ENCODE results near the gene CEP68.
"Not testable (repeated sequence)": the region's sequence is repeated elsewhere in the genome, so short reads cannot be mapped to it uniquely, and the experiment has no call there.

Gene CEP68, protein sequence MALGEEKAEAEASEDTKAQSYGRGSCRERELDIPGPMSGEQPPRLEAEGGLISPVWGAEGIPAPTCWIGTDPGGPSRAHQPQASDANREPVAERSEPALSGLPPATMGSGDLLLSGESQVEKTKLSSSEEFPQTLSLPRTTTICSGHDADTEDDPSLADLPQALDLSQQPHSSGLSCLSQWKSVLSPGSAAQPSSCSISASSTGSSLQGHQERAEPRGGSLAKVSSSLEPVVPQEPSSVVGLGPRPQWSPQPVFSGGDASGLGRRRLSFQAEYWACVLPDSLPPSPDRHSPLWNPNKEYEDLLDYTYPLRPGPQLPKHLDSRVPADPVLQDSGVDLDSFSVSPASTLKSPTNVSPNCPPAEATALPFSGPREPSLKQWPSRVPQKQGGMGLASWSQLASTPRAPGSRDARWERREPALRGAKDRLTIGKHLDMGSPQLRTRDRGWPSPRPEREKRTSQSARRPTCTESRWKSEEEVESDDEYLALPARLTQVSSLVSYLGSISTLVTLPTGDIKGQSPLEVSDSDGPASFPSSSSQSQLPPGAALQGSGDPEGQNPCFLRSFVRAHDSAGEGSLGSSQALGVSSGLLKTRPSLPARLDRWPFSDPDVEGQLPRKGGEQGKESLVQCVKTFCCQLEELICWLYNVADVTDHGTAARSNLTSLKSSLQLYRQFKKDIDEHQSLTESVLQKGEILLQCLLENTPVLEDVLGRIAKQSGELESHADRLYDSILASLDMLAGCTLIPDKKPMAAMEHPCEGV

DNA sequence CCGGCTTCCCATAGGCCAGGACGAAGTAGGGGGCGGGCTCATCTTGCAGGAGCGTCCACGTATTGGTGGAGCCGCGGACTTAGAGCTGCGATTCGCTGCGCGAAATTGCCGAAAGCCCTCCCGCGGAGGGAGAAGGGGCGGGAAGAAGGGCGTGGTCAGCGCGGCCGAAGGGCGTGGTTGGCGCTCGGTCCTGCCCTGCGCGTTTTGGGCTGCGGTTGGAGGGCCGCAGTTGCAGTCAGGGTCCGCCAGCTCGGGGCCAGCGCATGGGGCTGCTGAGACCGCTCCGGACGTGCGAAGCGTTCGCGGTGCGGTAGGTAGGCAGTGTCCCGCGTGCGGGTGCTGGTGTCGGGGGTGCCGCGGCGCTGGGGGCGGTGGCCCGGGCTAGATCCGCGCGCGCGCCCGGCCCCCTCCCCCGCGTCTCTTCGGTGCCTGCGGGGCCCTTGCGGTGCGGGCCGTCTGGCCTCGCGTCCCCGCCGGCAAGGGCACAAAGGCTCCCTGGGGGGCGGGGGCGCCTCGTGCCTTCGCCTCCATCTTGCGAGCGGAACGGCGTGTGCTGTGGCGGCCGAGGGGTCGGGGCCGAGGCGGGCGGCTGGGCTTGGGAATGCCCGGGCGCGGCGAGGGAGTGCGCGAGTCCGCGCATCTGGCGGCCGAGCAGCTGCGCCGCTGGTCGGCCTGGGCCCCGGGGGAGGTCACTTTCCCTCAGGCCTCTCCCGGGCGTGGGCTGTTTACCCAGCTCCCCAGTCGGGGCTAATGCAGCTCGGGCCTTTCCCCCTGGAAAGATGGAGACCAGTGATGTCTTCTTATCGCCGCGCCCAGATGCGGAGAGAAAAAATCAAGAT is at the start of gene CEP68:
Gene CEP68 (plus strand): TSS at position 202 of the 839 bp plus-strand sequence. CDS start 13,029 bp downstream, outside the sequence.
- DNase-seq = peak; percentile 90

- DNase-seq = no peak
Measured at GRCh38 chr2:65013776-65014175, 42.4 kb upstream of the CEP68 start.

DNA sequence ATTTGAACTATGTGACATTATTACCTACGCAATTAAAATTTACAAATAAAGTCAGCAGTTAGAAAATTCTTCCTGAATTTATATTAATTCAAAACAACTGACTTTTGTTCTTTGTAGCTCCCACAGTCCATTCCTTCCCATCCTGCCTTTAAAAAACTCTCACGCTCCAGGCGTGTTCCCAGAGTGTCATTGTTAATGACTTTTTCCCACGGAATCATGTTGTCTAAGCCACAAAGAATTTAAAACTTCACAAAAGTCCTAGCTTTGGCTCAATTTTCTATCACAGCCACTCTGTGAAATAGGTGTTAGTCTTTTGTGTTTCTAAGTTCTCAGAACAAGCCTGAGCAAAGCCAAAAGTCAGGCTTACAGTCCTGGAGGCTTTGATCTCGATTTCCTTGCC is 40.5 kb upstream of the CEP68 start:
- DNase-seq = no peak

DNA sequence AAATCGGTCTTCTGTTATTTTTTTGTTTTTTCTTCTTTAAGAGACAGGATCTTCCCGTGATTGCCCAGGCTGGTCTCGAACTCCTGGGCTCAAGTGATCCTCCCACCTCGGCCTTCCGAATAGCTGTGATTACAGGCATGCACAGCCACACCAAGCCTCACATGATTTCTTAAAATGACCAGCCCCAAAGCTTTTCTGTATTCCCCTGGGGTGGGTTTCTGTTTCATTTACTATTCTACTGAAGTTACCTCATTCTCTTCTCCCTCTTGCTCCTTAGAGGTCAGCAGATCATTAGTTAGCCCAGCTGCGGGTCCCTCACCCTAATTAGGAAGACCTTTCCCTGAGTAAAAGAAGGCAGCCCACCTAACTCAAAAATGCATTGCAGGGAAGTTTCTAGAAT is 39.4 kb upstream of the CEP68 start:
- no peak for DNase-seq

DNA sequence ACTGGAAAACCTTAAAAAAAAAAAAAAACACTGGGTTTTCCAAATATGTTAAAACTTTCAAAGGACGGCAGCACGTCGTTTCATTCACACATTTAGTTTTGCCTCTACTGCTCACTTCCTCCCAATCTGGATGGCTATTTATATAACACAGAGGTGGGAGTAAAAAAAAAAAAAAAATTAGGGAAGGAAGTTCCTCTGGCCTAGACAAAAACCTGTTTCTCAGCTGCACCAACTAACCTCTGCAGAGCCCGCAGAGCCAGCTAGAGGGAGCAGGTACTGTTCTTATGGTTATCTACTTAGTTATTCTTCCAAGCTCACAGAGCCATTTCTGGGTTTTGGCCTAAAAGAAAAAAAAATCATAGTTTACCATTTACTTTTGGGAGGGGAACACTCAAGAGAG is 38.9 kb upstream of the CEP68 start:
- no peak for DNase-seq

- DNase-seq = no peak
Measured at GRCh38 chr2:65018141-65018582, 38.1 kb upstream of the CEP68 start.

- no peak for DNase-seq
Measured at GRCh38 chr2:65019010-65019409, 37.2 kb upstream of the CEP68 start.

DNA sequence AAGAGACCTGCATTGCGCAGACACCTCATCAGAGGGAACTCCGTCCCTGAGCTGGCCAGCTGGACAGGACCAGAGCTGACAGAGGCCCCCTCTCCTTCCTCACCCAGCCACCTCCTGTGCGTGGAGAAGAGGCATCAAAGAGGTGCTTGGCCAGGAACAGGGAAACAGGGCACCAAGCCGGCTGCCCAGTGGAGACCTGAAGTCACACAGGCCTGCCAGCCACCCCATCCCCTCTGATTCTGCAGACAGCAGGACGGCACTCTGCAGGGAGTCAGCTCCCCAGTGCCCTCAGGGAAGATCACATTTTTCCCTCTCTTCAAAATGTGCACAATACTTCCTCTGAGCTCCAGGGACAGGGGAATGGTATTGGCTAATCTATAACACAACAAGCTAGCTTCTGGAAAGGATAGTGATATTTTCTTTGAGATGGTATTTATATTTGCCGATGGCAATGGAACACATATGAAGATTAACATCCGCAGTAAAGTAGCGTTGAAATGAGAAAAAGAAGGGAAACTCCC is 36.5 kb upstream of the CEP68 start:
- no peak for DNase-seq

DNA sequence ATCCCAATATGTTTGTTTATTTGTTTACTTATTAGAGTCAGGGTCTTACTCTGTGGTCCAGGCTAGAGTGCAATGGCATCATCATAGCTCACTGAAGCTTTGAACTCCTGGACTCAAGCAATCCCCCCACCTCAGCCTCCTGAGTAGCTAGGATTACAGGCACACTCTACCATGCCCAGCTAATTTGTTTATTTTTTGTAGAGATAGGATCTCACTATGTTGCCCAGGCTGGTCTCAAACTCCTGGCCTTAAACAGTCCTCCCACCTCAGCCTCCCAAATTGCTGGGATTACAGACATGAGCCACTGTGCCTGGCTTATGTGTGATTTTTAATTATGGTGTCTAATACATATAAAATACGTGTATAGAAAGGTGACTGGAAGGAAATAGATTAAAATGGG is 36.0 kb upstream of the CEP68 start:
- DNase-seq = not testable (repeated sequence)

GRCh38 chr2:65020943-65021528 is 35.2 kb upstream of the CEP68 start:
- no peak for DNase-seq

- no peak for DNase-seq
Measured at GRCh38 chr2:65021709-65022108, 34.5 kb upstream of the CEP68 start.

DNA sequence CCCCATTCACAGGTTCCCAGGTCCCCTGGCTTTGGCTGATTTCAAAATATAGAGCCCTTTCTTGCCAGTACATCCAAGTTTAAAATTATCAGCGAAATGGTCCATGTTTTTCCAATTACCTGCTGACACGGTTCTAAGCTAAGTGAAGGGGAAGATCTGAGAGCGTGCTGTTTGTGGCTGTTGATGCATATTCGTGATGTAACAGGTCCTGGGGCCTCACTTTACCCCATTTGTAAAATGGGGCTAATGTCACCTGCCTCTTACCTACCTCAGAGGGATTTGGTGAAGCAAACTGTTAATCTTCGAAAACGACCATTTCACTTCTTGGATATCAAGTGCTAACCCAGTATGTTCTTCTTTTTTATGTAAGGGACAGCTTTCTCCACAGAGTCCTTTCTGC is 34.0 kb upstream of the CEP68 start:
- no peak for DNase-seq

DNA sequence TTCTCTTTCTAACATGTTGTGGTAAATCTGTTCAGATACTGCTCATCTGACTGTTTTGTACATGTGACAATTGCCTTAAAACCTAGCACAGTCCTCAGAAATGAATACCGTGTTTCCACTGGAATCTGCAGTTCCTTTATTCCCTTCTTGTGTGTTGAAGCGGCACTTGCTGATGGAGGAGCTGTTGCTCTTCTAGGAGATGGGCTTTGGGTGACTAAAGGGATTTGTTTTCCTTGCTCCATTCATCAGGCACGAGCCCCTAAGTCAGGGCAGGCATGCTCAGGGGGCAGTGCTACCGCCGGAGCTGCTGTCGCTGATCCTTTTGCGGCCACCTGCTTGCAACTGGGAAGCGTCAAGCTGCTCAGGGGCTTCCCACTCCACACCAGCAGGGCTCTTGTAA is 32.5 kb upstream of the CEP68 start:
- no peak for DNase-seq

DNA sequence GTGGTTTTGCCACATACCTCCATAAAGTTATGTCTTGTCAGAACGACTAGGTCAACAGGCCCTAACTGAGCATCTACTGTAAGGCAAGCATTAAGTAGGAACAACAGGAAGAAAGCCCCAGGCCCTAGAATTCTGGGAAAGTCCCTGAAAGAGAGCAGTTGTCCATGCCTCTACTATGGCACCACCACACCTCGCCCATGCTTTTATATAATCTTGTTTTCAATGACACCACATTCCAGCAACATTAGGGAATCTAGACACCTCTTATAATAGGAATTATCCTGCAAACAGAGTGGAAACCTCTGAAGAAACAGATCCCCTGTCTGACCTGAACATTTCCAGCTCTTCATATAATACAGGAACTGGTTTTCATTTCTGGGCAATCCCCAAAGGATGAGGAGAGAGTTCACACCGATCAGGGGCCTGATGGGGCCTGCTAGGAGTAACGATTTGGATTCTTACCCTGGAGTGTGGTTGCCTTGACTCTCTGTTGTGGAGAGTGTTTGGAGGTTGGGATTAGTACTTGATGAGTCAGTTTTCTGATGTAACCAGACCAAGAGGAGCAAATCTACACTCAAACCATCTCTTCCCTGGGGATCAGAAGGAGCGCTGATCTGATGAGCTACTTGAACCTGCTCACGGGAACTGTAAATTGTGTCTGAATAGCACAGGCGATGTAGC is 31.9 kb upstream of the CEP68 start:
- no peak for DNase-seq

- no peak for DNase-seq
Measured at GRCh38 chr2:65025453-65026123, 30.6 kb upstream of the CEP68 start.

DNA sequence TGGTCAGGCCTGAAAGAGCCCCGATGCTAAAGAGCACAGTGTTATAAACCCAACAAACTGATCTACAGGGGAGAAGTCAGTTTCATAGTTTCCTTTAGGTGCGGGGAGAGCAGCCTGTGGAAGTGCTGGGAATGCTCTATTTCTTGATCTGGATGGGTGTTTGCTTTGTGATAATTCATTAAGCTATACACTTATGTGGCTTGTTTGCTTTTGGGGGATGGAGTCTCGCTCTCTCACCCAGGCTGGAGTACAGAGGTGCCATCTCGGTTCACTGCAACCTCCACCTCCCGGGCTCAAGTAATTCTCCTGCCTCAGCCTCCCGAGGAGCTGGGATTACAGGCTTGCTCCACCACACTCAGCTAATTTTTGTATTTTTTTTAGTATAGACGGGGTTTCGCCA is 30.1 kb upstream of the CEP68 start:
- DNase-seq = no peak

DNA sequence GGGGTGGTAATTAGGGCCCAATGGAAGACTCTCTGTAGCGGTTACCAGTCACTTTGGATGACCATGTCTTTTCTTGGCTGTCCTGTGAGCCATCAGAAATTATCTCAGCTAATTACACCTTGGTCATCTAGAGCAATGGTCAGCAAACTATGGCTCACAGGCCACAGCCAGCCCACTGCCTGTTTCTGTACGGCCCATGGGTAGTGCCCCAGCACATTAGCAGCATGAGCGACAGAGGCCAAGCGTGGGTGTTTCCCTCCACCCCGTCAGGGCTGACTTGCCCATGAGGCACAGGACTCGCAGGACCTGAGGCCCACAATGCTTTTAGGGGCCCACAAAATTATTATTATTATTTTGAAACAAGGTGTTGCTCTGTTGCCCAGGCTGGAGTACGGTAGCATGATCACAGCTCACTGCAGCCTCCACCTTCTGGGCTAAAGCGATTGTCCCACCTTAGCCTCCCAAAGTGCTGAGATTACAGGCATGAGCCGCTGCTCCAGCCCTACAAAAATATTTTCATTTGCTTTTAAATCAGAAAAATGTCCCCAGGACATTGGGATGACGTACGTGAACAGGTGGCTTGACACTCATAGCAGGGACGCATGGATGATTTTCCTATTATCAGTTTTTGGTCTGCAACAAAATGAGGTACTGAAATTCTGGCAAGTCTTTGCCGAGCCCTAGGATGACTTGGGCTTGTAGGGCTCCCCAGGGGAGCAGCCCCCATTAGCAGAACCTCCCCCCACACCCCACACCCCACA is 29.3 kb upstream of the CEP68 start:
- no peak for DNase-seq

DNA sequence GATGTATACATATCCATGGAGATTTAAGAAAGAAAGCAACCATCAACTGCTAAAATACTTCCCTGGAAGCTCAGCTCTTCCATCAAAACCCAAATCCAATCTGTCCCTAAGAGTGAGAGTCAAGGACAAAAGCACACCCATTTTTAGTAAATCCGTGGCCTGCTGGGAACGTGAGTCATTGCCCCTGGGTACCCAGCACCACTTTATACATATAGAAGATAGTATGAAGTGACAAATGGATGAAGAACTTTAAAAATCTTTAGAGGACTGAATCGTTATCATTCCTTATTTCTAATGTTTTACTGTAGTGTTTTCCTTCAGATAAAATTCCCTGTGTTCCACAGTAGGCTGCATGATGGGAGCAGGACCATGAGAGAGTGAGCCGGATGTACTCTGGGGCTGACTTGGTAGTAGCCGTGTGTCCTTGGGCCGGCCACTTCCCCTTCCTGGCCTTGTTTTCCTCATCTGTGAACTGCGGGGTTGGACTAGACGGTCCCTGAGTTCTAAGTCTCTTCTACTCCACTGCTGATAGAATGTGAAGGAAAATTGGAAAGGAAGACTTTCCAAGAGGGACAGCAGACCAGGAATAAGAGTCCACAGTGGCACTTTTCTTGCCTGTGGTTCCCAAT is 28.5 kb upstream of the CEP68 start:
- DNase-seq = no peak

DNA sequence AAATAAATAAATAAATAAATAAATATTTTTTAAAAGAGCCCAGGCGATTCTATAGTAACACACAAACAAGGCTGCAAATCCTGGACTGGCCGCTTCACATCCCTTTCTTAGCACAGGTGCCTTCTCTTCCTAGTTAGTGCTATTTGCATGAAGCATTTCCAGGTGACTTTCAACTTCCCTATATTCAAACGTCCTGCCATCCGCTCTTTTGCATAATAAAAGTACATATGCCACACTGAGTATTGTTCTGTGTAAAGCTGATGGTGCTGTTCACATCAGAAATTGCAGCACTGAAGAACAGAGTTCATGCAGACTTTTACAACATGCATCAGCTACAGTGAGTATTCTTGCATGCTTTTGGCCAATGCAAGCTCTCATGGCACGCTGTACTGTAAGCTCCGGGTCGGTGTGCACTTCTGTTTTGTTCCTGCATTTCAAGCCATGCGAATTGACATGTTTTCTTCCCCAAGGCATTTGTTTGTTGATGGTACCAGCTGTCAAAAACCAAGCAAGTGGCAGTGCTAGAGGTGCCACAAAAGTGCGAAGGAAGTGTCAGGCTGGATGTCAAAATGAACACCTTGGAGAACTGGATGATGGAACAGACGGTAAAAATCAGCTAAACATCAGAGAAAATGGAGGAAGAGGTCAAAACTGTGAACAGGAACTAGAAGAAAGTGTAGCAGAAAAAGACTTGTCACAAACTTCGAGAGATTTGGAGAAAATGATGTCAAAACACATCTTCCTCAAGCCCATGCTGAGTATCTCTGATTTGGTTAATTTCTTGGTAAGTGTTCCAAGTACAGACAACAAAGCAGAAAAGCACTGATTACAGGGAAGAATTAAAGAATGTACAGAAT is 25.5 kb upstream of the CEP68 start:
- no peak for DNase-seq

Data from NK-92 treated with Interleukin-12 subunit alpha and Interleukin-12 subunit beta, amount 100 ng/mL, for 24 hours (cell line).